Heart left ventricle (tissue), 13 donors: ENCODE results near the gene SLC25A43.

Experiments
- CTCF ChIP-seq, 12 donors: fragments of 200-600 bp; sonication (generic) in 4 of 12; IDR thresholded peaks; one replicate each; pipeline versions ENCODE4 v1.5.0 to v1.8.0; 2018 to 2022; ENCODE audit warnings: antibody characterized with exemption in 12 of 12, mild to moderate bottlenecking in 5 of 12
- POLR2A ChIP-seq, 2 donors: fragments of 450-650 bp; IDR thresholded peaks; one replicate each; pipeline ENCODE4 v1.6.1; 2017; ENCODE audit warnings: antibody characterized with exemption in 2 of 2, mild to moderate bottlenecking in 2 of 2, moderate library complexity in 2 of 2
- donor health status: ischemic (EF 13 %, LVEDD 7.1; RV severe dilation, severe dysfunction).
- donor health status: DM: no; HTN: yes; CAD: no.
- donor health status: DM: no; HTN: no; CAD: no.
- donor health status: ischemic (EF 25% LVEDD 6.9; RV normal size, moderate dysfunction).
- donor health status: ischemic (EF 25% LVEDD 5.7; RV mildly dilated, moderate dysfunction).
- donor health status: ischemic (EF 35%, LVEDD 5.7; RV mildly dilated, moderate dysfunction).
- donor health status: nonischemic (EF 11% LVEDD 7.7; RV severe dilation, severe dysfunction).
- donor health status: DM: yes; HTN: yes; CAD: no.
- donor health status: PGD.
- donor health status: ischemic (EF 29% LVEDD 5.4; RV normal size, mild dysfunction).
- donor health status: nonischemic (EF 23%, LVEDD 6.1; RV moderate dilation, normal function).

DNA sequence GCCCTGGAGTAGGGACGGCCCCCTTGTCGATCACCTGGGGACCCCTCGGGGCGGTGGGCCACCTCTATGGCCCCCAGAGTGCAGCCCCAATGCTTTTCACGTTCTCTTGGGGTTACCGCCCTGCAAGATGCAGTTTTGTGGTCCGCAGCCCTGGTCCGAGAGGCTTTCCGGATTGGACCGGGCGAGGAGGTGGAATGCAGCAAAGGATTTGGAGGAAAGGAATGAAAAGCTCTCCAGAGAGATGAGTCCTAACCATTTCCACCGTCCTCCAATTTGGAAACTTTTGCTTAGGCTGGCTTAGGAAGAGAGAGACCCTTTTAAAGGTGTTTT, 601 bp downstream of the SLC25A43 start:
- TF ChIP-seq CTCF (IDR thresholded peaks at IDR 0.05) (no peak), POLR2A (IDR thresholded peaks at IDR 0.05) (no peak)
